ENCODE results near the gene RCOR3.

Gene RCOR3

DNA sequence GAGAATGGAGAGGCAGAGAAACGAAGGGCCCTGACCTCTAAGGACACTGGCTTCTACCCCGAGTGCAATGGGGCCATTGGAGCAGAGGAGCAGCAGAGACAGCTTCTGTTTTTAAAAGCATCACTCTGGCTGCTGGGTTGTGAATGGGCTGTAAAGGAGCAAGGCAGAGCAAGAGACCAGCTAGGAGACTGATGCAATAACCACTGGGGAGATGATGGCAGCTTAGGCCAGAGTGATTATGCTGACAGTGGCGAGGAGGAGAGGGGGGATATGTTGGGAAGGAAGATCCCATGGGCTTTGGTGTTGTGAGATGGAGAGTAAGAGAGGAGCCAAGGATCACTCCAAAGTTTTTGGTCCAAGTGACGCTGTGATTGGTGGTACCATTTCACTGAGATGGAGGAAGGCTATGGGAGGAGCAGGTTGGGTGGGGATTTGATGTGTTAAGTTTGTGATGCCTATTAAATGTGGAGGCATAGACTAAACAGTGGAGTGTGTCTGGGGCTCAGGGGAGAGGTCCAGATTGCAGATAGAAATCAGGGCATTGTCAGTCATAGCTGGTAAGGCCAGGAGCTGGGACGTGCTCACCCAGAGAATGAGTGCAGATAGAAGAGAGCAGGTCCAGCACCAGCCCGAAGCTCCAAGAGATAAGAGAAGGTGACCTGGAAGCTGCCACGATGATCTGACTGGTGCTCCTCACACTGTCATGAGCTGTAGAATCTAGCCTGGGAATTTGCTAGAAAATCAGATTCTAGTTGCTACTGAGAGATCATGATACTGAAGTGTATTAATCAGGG lies 78.5 kb downstream of the RCOR3 start:
- TF ChIP-seq, protein P1, sequence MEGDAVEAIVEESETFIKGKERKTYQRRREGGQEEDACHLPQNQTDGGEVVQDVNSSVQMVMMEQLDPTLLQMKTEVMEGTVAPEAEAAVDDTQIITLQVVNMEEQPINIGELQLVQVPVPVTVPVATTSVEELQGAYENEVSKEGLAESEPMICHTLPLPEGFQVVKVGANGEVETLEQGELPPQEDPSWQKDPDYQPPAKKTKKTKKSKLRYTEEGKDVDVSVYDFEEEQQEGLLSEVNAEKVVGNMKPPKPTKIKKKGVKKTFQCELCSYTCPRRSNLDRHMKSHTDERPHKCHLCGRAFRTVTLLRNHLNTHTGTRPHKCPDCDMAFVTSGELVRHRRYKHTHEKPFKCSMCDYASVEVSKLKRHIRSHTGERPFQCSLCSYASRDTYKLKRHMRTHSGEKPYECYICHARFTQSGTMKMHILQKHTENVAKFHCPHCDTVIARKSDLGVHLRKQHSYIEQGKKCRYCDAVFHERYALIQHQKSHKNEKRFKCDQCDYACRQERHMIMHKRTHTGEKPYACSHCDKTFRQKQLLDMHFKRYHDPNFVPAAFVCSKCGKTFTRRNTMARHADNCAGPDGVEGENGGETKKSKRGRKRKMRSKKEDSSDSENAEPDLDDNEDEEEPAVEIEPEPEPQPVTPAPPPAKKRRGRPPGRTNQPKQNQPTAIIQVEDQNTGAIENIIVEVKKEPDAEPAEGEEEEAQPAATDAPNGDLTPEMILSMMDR (IDR thresholded peaks at IDR 0.05; ENCODE audit: insufficient read depth, low read depth, low read length, missing control alignments): no peak
- H3K4me3 ChIP-seq (ENCODE audit: low read depth, low read length): no peak overlapping the region
- no peak for DNase-seq (ENCODE audit: low read depth)

DNA sequence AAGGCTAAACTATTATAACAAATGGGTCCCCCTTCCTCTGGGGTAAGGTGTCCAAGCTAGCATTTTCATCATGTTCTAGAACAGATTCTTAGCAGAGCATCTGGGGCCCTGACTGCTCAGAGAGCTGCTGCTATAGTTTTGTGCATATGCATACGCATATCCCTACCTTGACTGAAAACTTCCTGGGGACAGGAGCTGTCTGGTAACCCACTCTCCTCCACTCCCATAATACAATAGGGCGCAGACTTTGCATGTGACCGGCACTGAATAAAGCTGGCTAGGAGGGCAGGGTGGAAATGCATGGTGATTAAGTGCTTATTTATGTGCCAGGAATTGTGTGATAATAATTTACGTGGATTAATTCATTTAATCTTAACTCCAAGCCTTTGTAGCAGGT lies 79.1 kb downstream of the RCOR3 start:
- TF ChIP-seq, protein P1 (IDR thresholded peaks at IDR 0.05; ENCODE audit: insufficient read depth, low read depth, low read length, missing control alignments): no peak
- H3K4me3 ChIP-seq (ENCODE audit: low read depth, low read length): no peak overlapping the region
- DNase-seq (ENCODE audit: low read depth): no peak

GRCh38 chr1:211339631-211340041 lies 80.5 kb downstream of the RCOR3 start:
- TF ChIP-seq, protein P1 (IDR thresholded peaks at IDR 0.05; ENCODE audit: insufficient read depth, low read depth, low read length, missing control alignments): no peak
- no peak overlapping the region for H3K4me3 ChIP-seq (ENCODE audit: low read depth, low read length)
- DNase-seq (ENCODE audit: low read depth): peak; percentile 30

GRCh38 chr1:211340622-211341507 lies 81.7 kb downstream of the RCOR3 start:
- TF ChIP-seq, protein P1 (IDR thresholded peaks at IDR 0.05; ENCODE audit: insufficient read depth, low read depth, low read length, missing control alignments): no peak
- DNase-seq (ENCODE audit: low read depth): no peak
- no peak overlapping the region for H3K4me3 ChIP-seq (ENCODE audit: low read depth, low read length)

DNA sequence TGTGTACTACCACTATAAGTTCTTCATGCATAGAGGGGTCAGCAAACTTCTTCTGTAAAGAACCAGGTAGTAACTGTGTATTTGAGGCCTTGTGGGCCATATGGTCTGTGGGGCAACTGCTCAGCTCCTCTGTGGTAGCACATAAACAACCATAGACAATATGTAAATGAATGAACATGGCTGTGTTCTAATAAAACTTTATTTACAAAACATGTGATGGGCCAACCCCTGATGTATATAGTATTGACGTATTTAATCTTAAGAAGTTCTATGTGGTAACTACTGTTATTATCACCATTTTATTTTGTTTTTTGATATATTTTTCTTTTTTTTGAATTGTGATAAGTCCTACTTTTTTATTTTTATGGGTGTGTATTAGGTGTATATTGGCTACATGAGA lies 82.8 kb downstream of the RCOR3 start:
- TF ChIP-seq, protein P1 (IDR thresholded peaks at IDR 0.05; ENCODE audit: insufficient read depth, low read depth, low read length, missing control alignments): no peak
- DNase-seq (ENCODE audit: low read depth): no peak
- no peak overlapping the region for H3K4me3 ChIP-seq (ENCODE audit: low read depth, low read length)

DNA sequence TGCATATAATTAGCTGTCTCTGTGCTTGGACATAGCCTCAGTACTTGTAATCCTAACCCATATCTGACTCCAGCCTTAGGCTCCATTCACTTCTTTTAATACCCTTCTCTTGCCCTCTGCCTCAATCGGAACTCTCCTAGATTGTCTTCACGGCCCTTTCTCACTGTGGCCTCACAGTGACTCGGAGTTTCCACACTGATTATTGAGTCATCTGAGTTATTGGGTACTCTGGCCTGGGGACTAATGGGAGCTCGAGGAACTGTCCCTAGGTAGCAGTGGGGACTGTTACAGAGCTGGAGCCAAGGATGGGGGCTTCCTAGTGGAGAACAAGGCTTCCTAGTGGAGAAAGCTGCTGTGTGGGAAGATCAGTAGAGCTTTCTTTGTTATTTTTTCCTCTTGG lies 84.4 kb downstream of the RCOR3 start:
- no peak overlapping the region for H3K4me3 ChIP-seq (ENCODE audit: low read depth, low read length)
- DNase-seq (ENCODE audit: low read depth): no peak
- TF ChIP-seq, protein P1 (IDR thresholded peaks at IDR 0.05; ENCODE audit: insufficient read depth, low read depth, low read length, missing control alignments): no peak
